ENCODE results near the gene ACTL9. TPM values are rescaled to one million over a fixed set of nuclear protein-coding genes. Genes with fewer than 3 reads are reported as not detected.

The ACTL9 gene
- total and polyA plus RNA-seq, 2 of the 13 experiments (the other 11 are each of a cell fraction or from before 2014, with no cell fraction given), result not detected

GRCh38 chr19:8666814-8667405 is 31.7 kb downstream of the ACTL9 start:
- ChIA-PET POLR2A (no interaction called here), CTCF (ENCODE audit: low intra/inter-chr PET ratio, low total read pairs) (no interaction called here)
- Histone ChIP-seq H3K36me3 (replicated peaks in 1 of 2; ENCODE audit: control insufficient read depth in 1 of 2, insufficient read depth in 2 of 2, low read length in 2 of 2) (no peaks in the 10 kb centered on the region), H2AFZ (ENCODE audit: low read length) (no peak overlapping the region), H4K20me1 (ENCODE audit: insufficient read depth, low read length) (no peaks in the 10 kb centered on the region), H3K4me3 (replicated peaks in 1 of 3; ENCODE audit: insufficient read depth in 1 of 3, low read depth in 2 of 3, low read length in 3 of 3) (no peak overlapping the region), H3K9ac (ENCODE audit: insufficient read depth, low read depth, low read length) (no peak overlapping the region), H3K79me2 (ENCODE audit: insufficient read depth, low read length) (no peaks in the 10 kb centered on the region), H3K4me2 (ENCODE audit: low read depth, low read length) (no peak overlapping the region), H3K27me3 (ENCODE audit: control insufficient read depth in 1 of 2, insufficient read depth in 2 of 2, low read length in 2 of 2) (peaks cover 0 to 3% of the 10 kb centered on the region in 2 experiments; a peak in 1 of 5 replicates), H3K9me3 (ENCODE audit: low read length) (no peaks in the 10 kb centered on the region), H3K4me1 (ENCODE audit: insufficient read depth, low read length) (no peaks in the 10 kb centered on the region), H3K27ac (ENCODE audit: extremely low read length, insufficient read depth, low read length) (no peak overlapping the region)
- TF ChIP-seq ZNF331 (CRISPR knock-in tag; IDR thresholded peaks at IDR 0.05) (no peak), PHF5A (CRISPR knock-in tag; IDR thresholded peaks at IDR 0.05; ENCODE audit: low read depth, unreplicated experiment) (no peak), NCOA5 (CRISPR knock-in tag; IDR thresholded peaks at IDR 0.05) (no peak), CBX5 (CRISPR knock-in tag; IDR thresholded peaks at IDR 0.05; ENCODE audit: borderline replicate concordance) (no peak), REST (IDR thresholded peaks at IDR 0.05; ENCODE audit: borderline replicate concordance in 1 of 2, low read depth in 1 of 2, low read length in 2 of 2) (no peak), PLRG1 (conservative IDR thresholded peaks at IDR 0.05) (no peak)
- ATAC-seq (no peak), FAIRE-seq (no peak), DNase-seq (ENCODE audit: low spot score) (no peak)
- WGBS (ENCODE audit: low lambda C conversion rate), result 9% methylated on average over 9 of the region's 9 CpGs
- no TSS peak for BruUV-seq (replicated peaks)
- in situ Hi-C loops (cut with HindIII; ENCODE audit: extremely low pct_ligation_motif_present, low pct_unique_long_range_greater_than_20kb), result loop anchor here (25.0 kb wide), 1 partner anchor 420 kb away; the partner anchor contains the start of gene OR1M1
- intact Hi-C loops (cut with micrococcal nuclease; ENCODE audit: unreplicated experiment), result no loop called here

Data from HepG2 (cell line).